ENCODE results near the gene MEG3. TPM values are rescaled to one million over a fixed set of nuclear protein-coding genes. Genes with fewer than 3 reads are reported as not detected.

MEG3 gene
- total and polyA plus RNA-seq, 9 of the 15 experiments (the other 6 are each of a cell fraction or from before 2014, with no cell fraction given) = 0.10 to 5.3 (median 1.0) TPM; not detected in 1

- Histone ChIP-seq H3K9me3 (replicated peaks; ENCODE audit: control insufficient read depth, insufficient read depth, low read depth, low read length) (no peaks in the 10 kb centered on the region), H3K4me1 (replicated peaks in 1 of 2; ENCODE audit: control insufficient read depth in 2 of 2, insufficient read depth in 2 of 2, low read length in 2 of 2) (peaks cover 0 to 22% of the 10 kb centered on the region in 2 experiments; a peak in 3 of 5 replicates), H2AFZ (ENCODE audit: low read depth, low read length) (no peak overlapping the region), H3K27me3 (ENCODE audit: control insufficient read depth in 2 of 2, insufficient read depth in 2 of 2, low read length in 2 of 2) (peaks cover 0 to 24% of the 10 kb centered on the region in 2 experiments; a peak in 3 of 5 replicates), H3K9ac (ENCODE audit: insufficient read depth in 1 of 2, low read depth in 2 of 2, low read length in 2 of 2) (no peak overlapping the region), H3K4me2 (ENCODE audit: insufficient read depth, low read length) (no peak overlapping the region), H3K27ac (ENCODE audit: extremely low read depth, low read depth, low read length) (no peak overlapping the region), H3K4me3 (no peak overlapping the region), H3K79me2 (ENCODE audit: control insufficient read depth, insufficient read depth, low read length) (no peaks in the 10 kb centered on the region), H3K9me1 (ENCODE audit: control insufficient read depth, insufficient read depth, low read length) (no peaks in the 10 kb centered on the region), H3K36me3 (ENCODE audit: control insufficient read depth, insufficient read depth, low read length) (no peaks in the 10 kb centered on the region), H4K20me1 (replicated peaks; ENCODE audit: control insufficient read depth, insufficient read depth, low read length) (no peaks in the 10 kb centered on the region)
- intact Hi-C loops (cut with micrococcal nuclease) = loop anchor here (10.0 kb wide), 1 partner anchor 178 kb away; no protein-coding TSS in a partner anchor
- no TSS peak for BruUV-seq (replicated peaks)
- POLR2A ChIA-PET = no interaction called here
- DNase-seq (ENCODE audit: extremely low read depth in 1 of 4, low spot score in 3 of 4) = peak in 3 of 4 experiments; percentile 12 to 40 (median 17)
- in situ Hi-C loops (cut with MboI) = loop anchor here (25.0 kb wide), 1 partner anchor 731 kb away; no protein-coding TSS in a partner anchor
- WGBS (ENCODE audit: insufficient coverage, low coverage, missing lambda C conversion rate) = 28% methylated on average over 6 of the region's 6 CpGs
- no peak for FAIRE-seq
- peak; percentile 40; the same call in 1 of the 3 replicates for ATAC-seq
- CTCF ChIA-PET (ENCODE audit: low intra/inter-chr PET ratio) = interaction anchor here (0.6 kb wide), 1 partner anchor 142 kb away, joined by 3 read pairs; no protein-coding TSS in a partner anchor
- no peak for TF ChIP-seq NFATC3 (IDR thresholded peaks at IDR 0.05)
- no peak for TF ChIP-seq ZNF449 (CRISPR knock-in tag; IDR thresholded peaks at IDR 0.05)
- no peak for TF ChIP-seq ADNP (tag; IDR thresholded peaks at IDR 0.05)
- TF ChIP-seq SUPT5H (IDR thresholded peaks at IDR 0.05) = no peak
- TF ChIP-seq CTCF (IDR thresholded peaks at IDR 0.05 in 2 of 3, conservative IDR thresholded peaks at IDR 0.05 in 1 of 3; ENCODE audit: insufficient read depth in 2 of 3, low read depth in 1 of 3, low read length in 3 of 3) = peak; percentile 46 to 50 (median 46); a peak in 5 of 6 replicates
- TF ChIP-seq REST (IDR thresholded peaks at IDR 0.05; ENCODE audit: borderline replicate concordance) = peak; percentile 36; the same call in 1 of the 2 replicates
- no peak for TF ChIP-seq REST (CRISPR knock-in tag; IDR thresholded peaks at IDR 0.05; ENCODE audit: low read depth)
- TF ChIP-seq SP1 (CRISPR knock-in tag; IDR thresholded peaks at IDR 0.05) = no peak
- peak in 1 of 2 experiments; percentile 63; a peak in 3 of 4 replicates for TF ChIP-seq RAD21 (CRISPR knock-in tag; conservative IDR thresholded peaks at IDR 0.05 in 1 of 2, IDR thresholded peaks at IDR 0.05 in 1 of 2)
- peak; percentile 38; the same call in 1 of the 2 replicates for TF ChIP-seq STAG1 (CRISPR knock-in tag; IDR thresholded peaks at IDR 0.05; ENCODE audit: borderline replicate concordance)
- TF ChIP-seq GABPB2 (CRISPR knock-in tag; conservative IDR thresholded peaks at IDR 0.05) = no peak
Measured at GRCh38 chr14:100906420-100906819, 80.5 kb downstream of the MEG3 start.

Measured in K562 (cell line).